CD4-positive, alpha-beta T cell (primary cell): ENCODE data around the gene IRAK2. TPM values are rescaled to one million over a fixed set of nuclear protein-coding genes. Genes with fewer than 3 reads are reported as not detected.

Experiments
- ATAC-seq: fragments of 200-7000 bp; cut with Tn5 transposase; one replicate; pipeline ENCODE4 v1.10.0; 2022; ENCODE audit warnings: mild to moderate bottlenecking; ENCODE audit not compliant: poor library complexity
- CTCF ChIA-PET: fragments of 350-600 bp; sonication (Branson Sonifier 250); formaldehyde crosslinking; loops from one replicate; lab custom pipeline; 2021; ENCODE audit warnings: antibody characterized with exemption, inconsistent platforms; lab: Charles Lee
- POLR2A ChIA-PET: fragments of 350-600 bp; sonication (Branson Sonifier 250); formaldehyde crosslinking; loops from one replicate; lab custom pipeline; 2021; ENCODE audit warnings: antibody characterized with exemption, inconsistent platforms; lab: Charles Lee
- DNase-seq, 14 experiments: peaks; one replicate each; pipeline ENCODE4 v3.0.0-alpha.2; 2013 to 2020; ENCODE audit warnings: mixed read lengths in 2 of 14
- H3K27ac ChIP-seq, 2 donors: one replicate each; pipeline versions ENCODE4 v1.5.1 to v1.7.0; 2013; ENCODE audit warnings: low read length in 2 of 2, low read depth in 1 of 2, mild to moderate bottlenecking in 1 of 2
- H3K27me3 ChIP-seq, 2 experiments: 1 replicate in 1 of 2; 2 replicates in 1 of 2; pipeline versions ENCODE4 v1.6.1 to v1.7.0; 2013; ENCODE audit warnings: low read length in 2 of 2, control low read depth in 1 of 2, mild to moderate bottlenecking in 1 of 2, moderate library complexity in 1 of 2; ENCODE audit not compliant: insufficient read depth in 2 of 2, control insufficient read depth in 1 of 2
- H3K36me3 ChIP-seq: one replicate; pipeline ENCODE4 v1.6.1; 2013; ENCODE audit warnings: low read length, control low read depth; ENCODE audit not compliant: insufficient read depth
- H3K4me1 ChIP-seq: one replicate; pipeline ENCODE4 v1.6.1; 2013; ENCODE audit warnings: low read length, control low read depth; ENCODE audit not compliant: insufficient read depth
- H3K4me3 ChIP-seq: one replicate; pipeline ENCODE4 v1.5.1; 2013; ENCODE audit warnings: mild to moderate bottlenecking, low read length, moderate library complexity
- H3K9me3 ChIP-seq, 2 experiments: 1 replicate in 1 of 2; 2 replicates in 1 of 2; pipeline versions ENCODE4 v1.6.1 to v1.7.0; 2013; ENCODE audit warnings: low read length in 2 of 2, mild to moderate bottlenecking in 2 of 2, control low read depth in 1 of 2, moderate library complexity in 1 of 2; ENCODE audit not compliant: control insufficient read depth in 1 of 2, insufficient read depth in 1 of 2
- H3K27ac Mint-ChIP-seq: one replicate; pipeline ENCODE4 v1.8.0; 2020; ENCODE audit warnings: mixed read lengths
- H3K27me3 Mint-ChIP-seq: one replicate; pipeline ENCODE4 v1.8.0; 2021; ENCODE audit warnings: mixed read lengths
- H3K36me3 Mint-ChIP-seq: one replicate; pipeline ENCODE4 v1.8.0; 2021; ENCODE audit warnings: low read depth, mixed read lengths
- H3K4me1 Mint-ChIP-seq: one replicate; pipeline ENCODE4 v1.8.0; 2021; ENCODE audit warnings: low read depth, mixed read lengths
- H3K4me3 Mint-ChIP-seq: one replicate; pipeline ENCODE4 v1.8.0; 2020; ENCODE audit warnings: mild to moderate bottlenecking, mixed read lengths
- H3K9me3 Mint-ChIP-seq: one replicate; pipeline ENCODE4 v1.8.0; 2020; ENCODE audit warnings: mixed read lengths
- intact Hi-C, 2 experiments: fragments of 100-400 bp; cut with DNase I in 1 of 2; cut with micrococcal nuclease in 1 of 2; formaldehyde crosslinking; loops; one replicate each; pipeline versions ENCODE4 v1.15.1 to v1.9.0; 2023 to 2025; cut with DNase I, micrococcal nuclease
- total RNA-seq, 174 experiments: library from RNA in 2 of 174; stranded (reverse) in 2 of 174; gene quantifications; one replicate each; pipeline ENCODE4 v1.2.3 and lab custom pipeline; 2021 to 2026
- TF ChIP-seq, protein P1 (sequence below): fragments of 200-600 bp; IDR thresholded peaks from one replicate; pipeline ENCODE4 v1.8.0; 2022; ENCODE audit warnings: antibody characterized with exemption, mild to moderate bottlenecking

Gene IRAK2
- total RNA-seq, 2 experiments from 2014 or later, result 1.4 to 1.6 TPM

DNA sequence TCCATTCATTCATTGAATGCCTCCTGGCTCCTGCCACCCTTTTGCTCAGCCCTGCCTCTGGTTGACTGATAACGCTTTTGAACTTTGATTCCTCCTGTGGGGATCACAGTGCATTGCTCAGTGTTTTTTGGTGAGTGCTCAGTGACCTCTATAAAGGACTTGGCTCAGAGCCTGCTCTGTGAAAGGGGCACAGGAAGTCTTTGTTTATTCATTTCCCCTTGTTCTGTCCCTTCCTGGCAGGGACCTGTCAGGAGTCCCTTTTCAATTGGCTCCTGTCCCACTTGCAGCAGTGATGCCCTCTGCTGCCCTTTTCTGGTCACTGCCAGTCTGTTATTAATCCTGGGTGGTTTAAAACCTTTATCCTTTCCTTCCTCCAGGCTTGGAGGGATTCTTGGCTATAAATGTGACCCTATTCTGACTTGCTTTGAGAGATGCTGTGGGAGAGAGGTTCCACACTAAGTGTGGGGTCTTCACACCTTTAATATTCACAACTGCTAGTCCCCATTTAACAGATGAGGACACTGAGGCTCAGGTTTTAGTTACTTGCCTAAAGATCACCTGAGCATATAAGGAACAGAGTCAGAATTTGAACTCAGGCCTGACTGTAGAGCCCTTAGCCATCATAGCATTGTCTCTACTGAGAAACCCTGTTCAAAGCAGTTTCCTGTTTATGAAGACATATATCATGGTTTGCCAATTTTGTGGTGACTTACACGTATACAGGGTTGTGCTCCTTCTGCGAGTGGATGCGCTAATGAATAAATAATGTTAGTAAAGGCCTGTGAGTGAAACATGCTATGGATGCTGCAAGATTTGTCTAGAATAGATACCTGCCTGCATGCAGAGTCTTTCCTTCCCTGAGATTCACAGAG, 60.3 kb downstream of the IRAK2 start:
- DNase-seq (peak; percentile 38 to 83 (median 54)), ATAC-seq (peak; percentile 67)
- TF ChIP-seq, protein P1, sequence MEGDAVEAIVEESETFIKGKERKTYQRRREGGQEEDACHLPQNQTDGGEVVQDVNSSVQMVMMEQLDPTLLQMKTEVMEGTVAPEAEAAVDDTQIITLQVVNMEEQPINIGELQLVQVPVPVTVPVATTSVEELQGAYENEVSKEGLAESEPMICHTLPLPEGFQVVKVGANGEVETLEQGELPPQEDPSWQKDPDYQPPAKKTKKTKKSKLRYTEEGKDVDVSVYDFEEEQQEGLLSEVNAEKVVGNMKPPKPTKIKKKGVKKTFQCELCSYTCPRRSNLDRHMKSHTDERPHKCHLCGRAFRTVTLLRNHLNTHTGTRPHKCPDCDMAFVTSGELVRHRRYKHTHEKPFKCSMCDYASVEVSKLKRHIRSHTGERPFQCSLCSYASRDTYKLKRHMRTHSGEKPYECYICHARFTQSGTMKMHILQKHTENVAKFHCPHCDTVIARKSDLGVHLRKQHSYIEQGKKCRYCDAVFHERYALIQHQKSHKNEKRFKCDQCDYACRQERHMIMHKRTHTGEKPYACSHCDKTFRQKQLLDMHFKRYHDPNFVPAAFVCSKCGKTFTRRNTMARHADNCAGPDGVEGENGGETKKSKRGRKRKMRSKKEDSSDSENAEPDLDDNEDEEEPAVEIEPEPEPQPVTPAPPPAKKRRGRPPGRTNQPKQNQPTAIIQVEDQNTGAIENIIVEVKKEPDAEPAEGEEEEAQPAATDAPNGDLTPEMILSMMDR, result peak; percentile 72
- Mint-ChIP-seq H3K4me3 (peak overlapping the region; percentile 35), H3K36me3 (peaks cover 32% of the 10 kb centered on the region), H3K27me3 (no peaks in the 10 kb centered on the region), H3K27ac (peak overlapping the region; percentile 81), H3K9me3 (no peaks in the 10 kb centered on the region), H3K4me1 (peaks cover 55% of the 10 kb centered on the region)
- Histone ChIP-seq H3K9me3 (no peaks in the 10 kb centered on the region), H3K4me3 (no peak overlapping the region), H3K36me3 (peaks cover 9% of the 10 kb centered on the region), H3K4me1 (peaks cover 72% of the 10 kb centered on the region), H3K27me3 (no peaks in the 10 kb centered on the region), H3K27ac (peak overlapping the region in 1 of 2 donors; percentile 52)
- ChIA-PET POLR2A (interaction anchor here (1.1 to 1.6 kb wide), 3 partner anchors 31 to 83 kb away, joined by 3 to 7 read pairs (median 6); partner anchors contain the start of gene VHL), CTCF (interaction anchor here (1.2 to 1.9 kb wide), 2 partner anchors 17 to 38 kb away, joined by 5 read pairs; no protein-coding TSS in a partner anchor)
- intact Hi-C loops, result loop anchor here (1.0 to 10.0 kb wide), 7 partner anchors 26 to 380 kb away; partner anchors contain the start of genes BRK1 (in 1 of the 2), FANCD2 (in 1 of the 2), IRAK2 (in 1 of the 2) and RPUSD3 (in 1 of the 2)

DNA sequence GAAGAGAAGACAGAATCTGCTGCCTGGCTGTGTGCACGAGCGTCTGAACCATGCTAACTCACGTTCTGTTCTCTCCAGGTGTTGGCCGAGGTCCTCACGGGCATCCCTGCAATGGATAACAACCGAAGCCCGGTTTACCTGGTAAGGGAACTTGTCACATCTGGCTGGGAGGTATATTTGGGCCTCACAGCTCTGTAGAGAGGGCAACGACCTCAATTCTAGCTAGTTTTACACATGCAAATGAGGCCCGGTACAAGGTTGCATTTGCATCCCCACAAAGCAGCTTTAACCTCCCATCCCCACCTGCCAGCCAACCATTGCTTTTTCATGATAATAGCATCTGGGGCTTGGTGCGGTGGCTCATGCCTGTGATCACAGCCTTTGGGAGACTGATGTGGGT, 61.6 kb downstream of the IRAK2 start:
- no peaks in the 10 kb centered on the region for H3K27me3 Mint-ChIP-seq
- Histone ChIP-seq H3K4me1 (peaks cover 63% of the 10 kb centered on the region), H3K27ac (no peak overlapping the region), H3K36me3 (peaks cover 9% of the 10 kb centered on the region), H3K27me3 (no peaks in the 10 kb centered on the region), H3K4me3 (no peak overlapping the region), H3K9me3 (no peaks in the 10 kb centered on the region)
- ATAC-seq, result no peak
- H3K4me3 Mint-ChIP-seq, result no peak overlapping the region
- no peaks in the 10 kb centered on the region for H3K9me3 Mint-ChIP-seq
- peaks cover 25% of the 10 kb centered on the region for H3K36me3 Mint-ChIP-seq
- intact Hi-C loops, result loop anchor here (2.0 to 10.0 kb wide), 3 partner anchors 15 to 381 kb away; partner anchors contain the start of genes FANCD2 (in 1 of the 2) and RPUSD3 (in 1 of the 2)
- POLR2A ChIA-PET, result interaction anchor here (1.1 to 1.2 kb wide), 2 partner anchors 32 to 85 kb away, joined by 3 to 7 read pairs; partner anchors contain the start of gene VHL
- CTCF ChIA-PET, result no interaction called here
- TF ChIP-seq, protein P1, result no peak
- DNase-seq, result no peak
- H3K27ac Mint-ChIP-seq, result no peak overlapping the region
- peaks cover 47% of the 10 kb centered on the region for H3K4me1 Mint-ChIP-seq

DNA sequence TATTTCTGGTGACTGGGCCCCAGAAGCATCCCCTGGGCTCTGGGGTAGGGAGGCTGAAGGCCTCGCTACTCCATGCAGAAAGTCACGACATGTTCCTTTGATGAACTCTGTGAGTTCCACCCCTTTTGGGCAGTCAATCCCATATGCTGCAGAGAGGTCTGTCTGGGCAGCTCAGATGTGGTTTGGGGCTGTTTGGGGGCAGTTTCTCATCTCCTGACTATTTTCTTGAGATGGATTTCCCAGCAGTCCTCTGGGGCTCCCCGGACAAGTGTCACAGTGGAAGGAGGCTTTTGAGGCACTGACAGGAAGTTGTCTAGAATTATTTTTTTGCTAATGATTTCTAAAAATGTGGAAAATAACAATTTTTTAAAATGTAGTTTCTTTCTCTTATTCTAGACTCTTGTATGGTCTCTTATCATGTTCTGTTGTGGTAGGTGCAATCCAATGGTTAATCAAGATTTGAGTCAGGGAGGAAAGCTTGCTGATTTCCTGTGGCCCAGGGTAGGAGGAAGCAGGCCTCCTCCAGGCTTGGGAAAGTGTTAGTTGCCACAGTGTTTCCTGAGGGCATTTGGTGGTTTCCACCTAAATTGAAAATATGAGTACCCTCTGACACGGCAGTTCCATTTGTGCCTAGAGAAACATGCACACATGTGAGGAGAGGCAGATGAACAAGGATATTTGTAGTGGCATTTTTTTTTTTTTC, 63.7 kb downstream of the IRAK2 start:
- TF ChIP-seq, protein P1, result no peak
- Histone ChIP-seq H3K9me3 (no peaks in the 10 kb centered on the region), H3K4me1 (peaks cover 46% of the 10 kb centered on the region), H3K27me3 (no peaks in the 10 kb centered on the region), H3K36me3 (no peaks in the 10 kb centered on the region), H3K4me3 (no peak overlapping the region), H3K27ac (peak overlapping the region in 1 of 2 donors; percentile 43)
- H3K9me3 Mint-ChIP-seq, result no peaks in the 10 kb centered on the region
- no peaks in the 10 kb centered on the region for H3K27me3 Mint-ChIP-seq
- H3K4me1 Mint-ChIP-seq, result peaks cover 39% of the 10 kb centered on the region
- peaks cover 21% of the 10 kb centered on the region for H3K36me3 Mint-ChIP-seq
- peak in 4 of 14 experiments; percentile 20 to 68 (median 47) for DNase-seq
- intact Hi-C loops, result loop anchor here (5.0 to 10.0 kb wide), 2 partner anchors 201 to 384 kb away; partner anchors contain the start of genes FANCD2 (in 1 of the 2) and RPUSD3 (in 1 of the 2)
- peak overlapping the region; percentile 54 for H3K27ac Mint-ChIP-seq
- ChIA-PET POLR2A (interaction anchor here (0.6 to 2.3 kb wide), 4 partner anchors 10 to 37 kb away, joined by 3 to 7 read pairs (median 4); partner anchors contain the start of gene TATDN2), CTCF (interaction anchor here (1.0 kb wide), 1 partner anchor 35 kb away, joined by 3 read pairs; no protein-coding TSS in a partner anchor)
- no peak for ATAC-seq
- H3K4me3 Mint-ChIP-seq, result no peak overlapping the region
